ENCODE measurements around the gene NUTF2. TPM values are rescaled to one million over a fixed set of nuclear protein-coding genes. Genes with fewer than 3 reads are reported as not detected.
"Not testable (repeated sequence)": the region's sequence is repeated elsewhere in the genome, so short reads cannot be mapped to it uniquely, and the experiment has no call there.

NUTF2 gene
- total RNA-seq, 1 experiment from 2014 or later: 142 TPM

DNA sequence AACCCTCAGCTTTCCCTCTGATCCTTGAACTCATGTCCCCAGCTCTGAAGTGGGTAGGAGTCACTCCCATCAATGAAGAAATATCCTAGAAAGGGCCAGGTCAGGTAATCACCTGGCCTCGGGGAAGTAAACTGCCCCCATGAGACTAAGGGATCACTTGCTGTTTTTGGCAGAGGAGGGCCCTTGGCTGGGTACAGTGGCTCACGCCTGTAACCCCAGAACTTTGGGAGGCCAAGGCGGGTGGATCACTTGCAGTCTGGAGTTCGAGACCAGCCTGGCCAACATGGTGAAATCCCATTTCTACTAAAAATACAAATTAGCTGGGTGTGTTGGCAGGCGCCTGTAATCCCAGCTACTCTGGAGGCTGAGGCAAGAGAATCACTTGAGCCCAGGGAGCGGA lies 17.3 kb downstream of the NUTF2 start:
- DNase-seq (ENCODE audit: low read depth): not testable (repeated sequence)

DNA sequence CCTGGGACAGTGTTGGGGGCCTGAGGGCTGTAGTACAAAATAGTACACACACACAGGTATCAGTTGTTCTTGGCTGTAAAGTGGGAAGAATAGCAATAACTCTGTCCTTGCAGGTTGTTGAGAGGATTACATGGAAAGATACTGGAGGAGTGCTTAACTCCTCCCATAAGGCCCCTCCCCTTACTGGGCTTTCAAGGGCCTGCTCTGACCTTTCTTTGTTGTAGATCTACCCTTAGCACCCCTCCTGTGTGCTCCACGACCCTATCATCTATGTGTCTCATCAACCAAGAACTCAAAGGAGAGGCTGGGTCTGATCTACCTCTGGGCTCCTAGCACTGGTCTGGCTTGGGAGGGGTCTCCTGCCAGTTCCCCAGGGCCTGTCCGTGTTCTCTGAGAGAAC lies 17.9 kb downstream of the NUTF2 start:
- DNase-seq (ENCODE audit: low read depth): no peak

DNA sequence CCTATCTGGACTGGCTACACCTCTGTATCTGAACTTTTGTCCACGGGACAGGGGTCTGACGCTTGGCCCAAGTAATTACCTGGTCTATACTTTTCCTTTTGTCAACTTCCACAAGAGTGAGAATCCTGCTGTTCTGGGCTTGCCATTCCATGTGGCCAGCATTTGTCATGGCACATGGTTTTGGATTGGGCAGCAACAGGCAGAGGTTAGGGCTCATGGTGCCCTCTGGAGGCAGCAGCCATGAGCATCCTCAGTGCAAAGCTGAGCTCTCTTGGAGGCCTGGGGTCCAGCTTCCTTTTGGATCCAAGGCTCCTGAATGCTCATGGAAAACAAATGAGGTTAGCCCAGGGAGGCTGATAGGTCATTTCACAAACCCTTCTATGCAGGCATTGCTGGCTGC lies 18.6 kb downstream of the NUTF2 start:
- DNase-seq (ENCODE audit: low read depth): peak; percentile 63

DNA sequence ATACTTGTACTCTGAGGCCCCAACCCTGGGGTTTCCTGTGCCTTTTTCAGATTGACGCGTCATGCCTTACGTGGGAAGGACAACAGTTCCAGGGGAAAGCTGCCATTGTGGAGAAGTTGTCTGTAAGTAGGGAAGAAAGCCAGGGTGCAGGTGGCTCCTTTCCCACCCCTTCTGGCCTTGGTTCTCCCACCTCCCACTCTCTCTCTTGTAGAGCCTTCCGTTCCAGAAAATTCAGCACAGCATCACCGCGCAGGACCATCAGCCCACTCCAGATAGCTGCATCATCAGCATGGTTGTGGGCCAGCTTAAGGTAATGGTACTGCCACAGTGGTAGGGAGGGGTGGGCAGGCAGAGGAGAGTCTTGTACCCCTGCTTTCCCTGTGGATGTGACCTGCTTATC lies 21.6 kb downstream of the NUTF2 start:
- DNase-seq (ENCODE audit: low read depth): no peak

DNA sequence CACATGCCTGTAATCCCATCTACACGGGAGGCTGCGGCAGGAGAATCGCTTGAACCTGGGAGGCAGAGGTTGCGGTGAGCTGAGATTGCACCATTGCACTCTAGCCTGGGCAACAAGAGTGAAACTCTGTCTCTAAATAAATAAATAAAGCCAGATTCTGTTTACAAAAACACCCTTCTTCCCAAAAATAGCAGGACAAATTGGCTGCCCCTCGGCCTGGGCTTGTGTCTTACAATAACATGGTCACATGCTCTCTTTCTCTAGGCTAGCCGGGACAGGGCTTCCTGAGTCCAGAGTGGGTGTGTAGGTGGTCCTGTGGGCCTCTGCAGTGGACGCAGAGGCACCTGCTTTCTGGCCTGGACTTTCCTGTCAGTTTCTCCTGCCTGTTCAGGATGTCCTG lies 22.9 kb downstream of the NUTF2 start:
- no peak for DNase-seq (ENCODE audit: low read depth)

DNA sequence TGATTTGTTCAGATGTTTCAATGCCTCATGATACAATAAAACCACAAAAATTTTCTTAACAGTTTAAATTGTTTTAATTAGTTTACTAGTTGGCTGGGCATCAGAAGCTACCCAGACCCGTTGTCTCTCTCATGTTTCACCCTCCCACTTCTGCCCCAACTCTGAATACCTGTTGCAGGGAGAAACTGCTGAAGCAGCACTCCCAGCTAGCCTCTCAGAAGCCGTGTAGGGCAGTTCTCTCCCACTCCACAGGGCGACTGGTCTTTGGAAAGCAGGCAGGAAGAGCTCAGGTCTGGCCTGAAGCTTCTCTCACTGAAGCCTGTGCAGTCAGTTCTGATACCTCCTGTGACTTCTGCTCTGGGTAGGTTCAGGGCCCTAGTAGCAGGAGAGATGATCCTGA lies 24.5 kb downstream of the NUTF2 start:
- no peak for DNase-seq (ENCODE audit: low read depth)

DNA sequence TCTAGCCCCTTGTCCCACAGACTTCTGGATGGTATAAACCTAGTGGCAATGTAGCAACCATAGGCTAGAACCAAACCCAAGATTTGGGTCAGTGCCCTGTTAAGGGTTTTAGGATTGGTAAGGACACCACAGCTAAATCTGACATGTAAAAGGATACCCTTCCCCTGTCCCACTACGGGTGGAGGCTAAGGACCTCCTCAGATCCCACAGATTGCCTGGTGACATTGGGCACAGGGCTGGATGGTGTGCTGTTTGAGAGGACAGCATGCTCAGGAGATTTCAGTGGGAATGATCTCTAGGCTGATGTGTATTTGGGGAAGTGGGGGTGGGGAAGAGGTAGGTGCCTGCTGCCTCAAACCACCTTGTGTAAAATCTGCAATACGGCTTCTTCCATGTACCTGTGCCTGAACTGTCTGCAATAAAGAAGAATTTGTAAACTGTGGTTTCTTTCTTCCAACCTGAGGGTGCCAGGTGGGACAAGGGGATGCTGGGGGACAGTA lies 25.4 kb downstream of the NUTF2 start:
- DNase-seq (ENCODE audit: low read depth): no peak

DNA sequence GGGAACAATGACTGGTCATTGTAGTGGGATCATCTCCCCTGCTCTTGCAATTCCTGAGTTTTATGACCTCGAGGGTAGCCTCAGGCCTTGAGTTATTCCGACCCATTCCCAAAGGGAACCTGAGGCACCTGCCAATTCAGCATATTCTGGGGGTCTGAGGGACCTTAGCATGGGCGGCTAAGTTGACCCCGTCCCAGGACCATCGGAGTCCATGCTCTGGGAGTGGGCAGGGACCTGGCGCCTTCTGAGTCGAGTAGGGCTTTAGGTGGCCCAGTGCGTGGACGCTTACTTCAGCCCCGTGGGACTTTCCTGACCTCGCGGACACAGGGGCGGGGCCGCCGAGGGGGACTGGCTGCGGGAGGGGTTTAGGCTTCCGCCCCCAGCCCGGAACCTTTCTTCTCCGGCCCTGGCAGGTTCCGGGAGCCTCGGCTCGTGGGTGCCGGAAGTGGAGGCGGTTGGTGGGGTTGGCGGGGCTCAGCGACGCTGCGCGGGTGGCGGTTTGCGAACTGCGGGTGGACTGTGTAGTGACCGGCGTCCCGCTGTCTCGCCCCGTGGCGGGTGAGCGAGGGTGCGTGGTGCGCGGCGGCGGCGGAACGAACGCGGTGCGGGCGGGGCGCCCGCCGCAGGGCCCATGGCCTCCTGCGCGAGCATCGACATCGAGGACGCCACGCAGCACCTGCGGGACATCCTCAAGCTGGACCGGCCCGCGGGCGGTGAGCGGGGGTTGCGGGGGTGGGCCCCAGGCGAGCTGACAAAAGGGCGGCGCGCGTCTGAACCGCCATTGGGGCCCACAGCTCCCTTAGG lies 26.1 kb downstream of the NUTF2 start, which contains the start of gene EDC4:
TSS of gene EDC4 (plus strand) at position 422 of the 804 bp plus-strand sequence. CDS start at position 632, 210 bp downstream.
- peak; percentile 70 for DNase-seq (ENCODE audit: low read depth)

DNA sequence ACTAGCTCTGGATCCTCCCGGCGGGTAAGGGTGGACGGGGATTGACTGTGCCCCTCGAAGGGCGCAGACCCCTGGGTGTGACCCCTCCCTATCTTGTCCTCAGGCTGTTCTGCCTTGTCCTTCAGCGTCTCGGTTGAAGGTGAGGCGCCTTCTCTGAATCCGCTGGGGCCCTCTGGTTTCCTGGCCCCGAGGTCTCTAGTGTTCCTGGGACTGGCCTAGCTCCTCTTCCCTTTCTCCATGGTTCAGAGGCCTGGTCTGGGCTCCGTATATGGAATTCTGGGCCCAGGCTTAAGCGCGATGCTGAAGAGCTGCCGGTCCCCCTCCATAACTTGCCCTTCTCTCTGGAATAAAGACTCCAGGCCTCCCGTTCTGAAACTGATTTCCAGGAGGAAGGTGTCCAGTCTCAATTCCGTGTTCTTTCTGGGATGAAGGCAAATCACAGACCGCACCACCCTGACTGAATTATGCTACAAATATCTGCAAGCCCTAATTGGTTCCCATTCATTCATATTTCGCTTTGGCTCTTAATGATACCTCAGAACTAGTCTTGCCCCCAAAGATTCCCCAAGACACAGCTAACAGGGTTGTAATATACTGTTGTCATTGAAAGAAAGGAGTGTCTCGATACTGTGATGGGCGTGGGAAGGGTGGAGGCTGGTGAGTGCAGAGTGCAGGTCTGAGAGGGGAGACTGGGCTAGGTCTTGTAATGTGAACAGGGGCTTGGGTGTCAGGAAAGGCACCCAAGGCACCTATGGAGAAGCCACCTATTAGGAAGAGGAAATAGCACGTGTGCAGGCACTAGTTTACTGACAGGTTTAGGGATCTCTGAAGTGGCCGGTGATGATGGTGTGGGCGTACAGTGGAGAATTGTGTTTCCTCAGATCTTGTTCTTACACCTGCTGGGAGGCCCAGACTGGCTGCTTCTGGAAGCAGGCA lies 27.0 kb downstream of the NUTF2 start:
- DNase-seq (ENCODE audit: low read depth): no peak

DNA sequence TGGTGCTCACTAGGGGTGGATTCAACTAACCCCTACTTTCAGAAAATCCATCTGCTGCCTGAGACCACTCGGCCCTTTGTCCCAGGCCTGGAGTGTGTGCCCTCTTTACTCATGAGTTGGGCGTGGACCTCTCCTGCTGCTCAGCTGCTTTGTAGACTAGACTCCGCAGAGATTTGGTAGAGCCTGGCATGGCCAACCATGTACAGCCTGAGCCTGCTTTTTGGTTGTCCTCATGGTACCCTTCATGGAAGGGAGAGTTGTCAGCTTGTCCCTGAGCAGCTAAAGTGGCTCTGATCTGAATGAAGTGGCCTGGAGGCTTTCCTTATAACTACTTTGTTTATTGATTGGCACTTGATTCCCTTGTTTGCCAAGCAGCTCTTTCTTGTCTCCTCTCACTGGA lies 27.6 kb downstream of the NUTF2 start:
- no peak for DNase-seq (ENCODE audit: low read depth)

DNA sequence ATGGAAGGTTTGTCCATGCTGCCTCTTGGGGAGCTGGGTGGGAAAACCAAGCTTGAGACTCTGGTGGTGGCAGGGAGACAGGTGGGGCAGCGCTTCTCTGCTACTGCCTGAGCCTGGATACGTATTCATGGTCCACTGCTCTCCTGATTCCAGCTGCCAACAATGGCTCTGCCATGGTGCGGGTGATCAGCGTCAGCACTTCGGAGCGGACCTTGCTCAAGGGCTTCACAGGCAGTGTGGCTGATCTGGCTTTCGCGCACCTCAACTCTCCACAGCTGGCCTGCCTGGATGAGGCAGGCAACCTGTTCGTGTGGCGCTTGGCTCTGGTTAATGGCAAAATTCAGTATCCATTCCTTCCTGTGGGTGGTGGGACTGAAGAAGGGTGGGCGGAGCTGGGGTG lies 30.3 kb downstream of the NUTF2 start:
- DNase-seq (ENCODE audit: low read depth): no peak

DNA sequence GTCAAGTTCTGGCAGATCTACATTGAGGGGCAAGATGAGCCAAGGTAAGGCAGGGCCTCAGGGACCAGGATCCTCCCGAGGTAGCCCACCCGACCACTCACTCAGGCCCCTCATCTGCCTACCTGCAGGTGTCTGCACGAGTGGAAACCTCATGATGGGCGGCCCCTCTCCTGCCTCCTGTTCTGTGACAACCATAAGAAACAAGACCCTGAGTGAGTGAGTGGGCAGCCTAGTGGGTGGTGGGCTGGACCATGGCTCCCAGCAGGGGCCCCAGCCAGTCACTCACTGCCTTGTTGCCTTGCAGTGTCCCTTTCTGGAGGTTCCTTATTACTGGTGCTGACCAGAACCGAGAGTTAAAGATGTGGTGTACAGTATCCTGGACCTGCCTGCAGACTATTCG lies 31.5 kb downstream of the NUTF2 start:
- no peak for DNase-seq (ENCODE audit: low read depth)

DNA sequence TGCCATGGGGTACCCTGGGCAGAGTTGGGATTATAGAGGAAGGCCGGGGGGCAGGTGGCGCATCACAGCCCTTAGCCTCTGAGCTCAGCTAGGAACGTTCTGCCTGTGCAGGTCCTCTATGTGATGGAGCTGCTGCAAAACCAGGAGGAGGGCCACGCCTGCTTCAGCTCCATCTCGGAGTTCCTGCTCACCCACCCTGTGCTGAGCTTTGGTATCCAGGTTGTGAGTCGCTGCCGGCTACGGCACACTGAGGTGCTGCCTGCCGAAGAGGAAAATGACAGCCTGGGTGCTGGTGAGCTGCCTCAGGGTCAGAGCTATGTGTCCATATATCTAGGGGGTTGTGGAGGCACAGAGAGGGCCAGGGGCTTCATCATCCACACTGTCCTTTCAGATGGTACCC lies 32.1 kb downstream of the NUTF2 start:
- DNase-seq (ENCODE audit: low read depth): no peak

DNA sequence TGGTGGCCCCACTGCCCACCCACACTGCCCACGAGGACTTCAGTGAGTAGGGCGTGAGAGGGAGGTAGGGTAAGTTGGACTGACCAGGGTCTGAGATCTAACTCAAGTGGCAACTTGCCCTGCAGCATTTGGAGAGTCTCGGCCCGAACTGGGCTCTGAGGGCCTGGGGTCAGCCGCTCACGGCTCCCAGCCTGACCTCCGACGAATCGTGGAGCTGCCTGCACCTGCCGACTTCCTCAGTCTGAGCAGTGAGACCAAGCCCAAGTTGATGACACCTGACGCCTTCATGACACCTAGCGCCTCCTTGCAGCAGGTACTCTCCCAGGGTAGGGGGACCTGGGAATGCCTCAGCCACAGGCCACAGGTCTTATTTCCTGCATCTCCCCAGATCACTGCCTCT lies 32.7 kb downstream of the NUTF2 start:
- no peak for DNase-seq (ENCODE audit: low read depth)

DNA sequence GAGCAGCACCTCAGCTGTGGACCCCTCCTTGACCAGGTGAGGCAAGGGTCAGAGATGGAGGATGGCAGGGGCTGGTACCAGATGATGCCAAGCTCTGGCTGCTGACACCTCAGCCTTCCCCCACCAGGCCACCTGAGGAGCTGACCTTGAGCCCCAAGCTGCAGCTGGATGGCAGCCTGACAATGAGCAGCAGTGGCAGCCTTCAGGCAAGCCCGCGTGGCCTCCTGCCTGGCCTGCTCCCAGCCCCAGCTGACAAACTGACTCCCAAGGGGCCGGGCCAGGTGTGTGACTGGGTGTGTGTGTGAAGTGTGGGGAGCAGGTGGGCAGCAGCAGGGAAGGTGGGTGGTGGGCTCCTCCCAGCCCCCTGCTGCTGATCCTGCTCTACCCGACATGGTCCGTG lies 33.2 kb downstream of the NUTF2 start:
- no peak for DNase-seq (ENCODE audit: low read depth)

DNA sequence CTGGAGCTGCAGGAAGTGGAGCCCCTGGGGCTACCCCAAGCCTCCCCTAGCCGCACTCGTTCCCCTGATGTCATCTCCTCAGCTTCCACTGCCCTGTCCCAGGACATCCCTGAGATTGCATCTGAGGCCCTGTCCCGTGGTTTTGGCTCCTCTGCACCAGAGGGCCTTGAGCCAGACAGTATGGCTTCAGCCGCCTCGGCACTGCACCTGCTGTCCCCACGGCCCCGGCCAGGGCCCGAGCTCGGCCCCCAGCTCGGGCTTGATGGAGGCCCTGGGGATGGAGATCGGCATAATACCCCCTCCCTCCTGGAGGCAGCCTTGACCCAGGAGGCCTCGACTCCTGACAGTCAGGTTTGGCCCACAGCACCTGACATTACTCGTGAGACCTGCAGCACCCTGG lies 33.9 kb downstream of the NUTF2 start:
- DNase-seq (ENCODE audit: low read depth): no peak

DNA sequence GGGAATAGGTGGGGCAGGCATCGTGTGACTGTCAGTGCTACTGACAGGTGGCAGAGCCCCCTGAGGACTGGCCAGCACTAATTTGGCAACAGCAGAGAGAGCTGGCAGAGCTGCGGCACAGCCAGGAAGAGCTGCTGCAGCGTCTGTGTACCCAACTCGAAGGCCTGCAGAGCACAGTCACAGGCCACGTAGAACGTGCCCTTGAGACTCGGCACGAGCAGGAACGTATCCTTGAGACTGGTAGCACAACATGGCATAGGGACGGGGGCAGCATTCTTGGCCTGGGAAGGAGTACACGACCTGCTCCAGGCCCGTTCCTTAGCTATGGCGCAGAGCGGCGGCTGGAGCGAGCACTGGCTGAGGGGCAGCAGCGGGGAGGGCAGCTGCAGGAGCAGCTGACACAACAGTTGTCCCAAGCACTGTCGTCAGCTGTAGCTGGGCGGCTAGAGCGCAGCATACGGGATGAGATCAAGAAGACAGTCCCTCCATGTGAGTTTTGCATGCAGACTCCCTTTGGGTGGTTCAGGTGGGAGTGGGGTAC lies 35.0 kb downstream of the NUTF2 start:
- DNase-seq (ENCODE audit: low read depth): peak; percentile 53

DNA sequence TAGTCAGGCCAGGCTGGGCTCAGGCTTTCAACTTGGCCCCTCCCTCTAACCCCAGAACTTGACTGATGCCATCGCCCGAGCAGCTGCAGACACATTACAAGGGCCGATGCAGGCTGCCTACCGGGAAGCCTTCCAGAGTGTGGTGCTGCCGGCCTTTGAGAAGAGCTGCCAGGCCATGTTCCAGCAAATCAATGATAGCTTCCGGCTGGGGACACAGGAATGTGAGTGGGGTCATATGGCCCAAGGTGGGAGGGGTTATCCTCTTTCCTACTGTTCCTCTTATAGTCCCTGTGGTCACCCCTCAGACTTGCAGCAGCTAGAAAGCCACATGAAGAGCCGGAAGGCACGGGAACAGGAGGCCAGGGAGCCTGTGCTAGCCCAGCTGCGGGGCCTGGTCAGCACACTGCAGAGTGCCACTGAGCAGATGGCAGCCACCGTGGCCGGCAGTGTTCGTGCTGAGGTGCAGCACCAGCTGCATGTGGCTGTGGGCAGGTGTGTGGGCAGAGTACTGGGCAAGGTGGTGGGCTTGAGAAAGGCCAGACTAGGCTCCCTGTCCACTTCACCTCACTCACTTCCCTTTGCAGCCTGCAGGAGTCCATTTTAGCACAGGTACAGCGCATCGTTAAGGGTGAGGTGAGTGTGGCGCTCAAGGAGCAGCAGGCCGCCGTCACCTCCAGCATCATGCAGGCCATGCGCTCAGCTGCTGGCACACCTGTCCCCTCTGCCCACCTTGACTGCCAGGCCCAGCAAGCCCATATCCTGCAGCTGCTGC lies 35.8 kb downstream of the NUTF2 start:
- peak; percentile 87 for DNase-seq (ENCODE audit: low read depth)

DNA sequence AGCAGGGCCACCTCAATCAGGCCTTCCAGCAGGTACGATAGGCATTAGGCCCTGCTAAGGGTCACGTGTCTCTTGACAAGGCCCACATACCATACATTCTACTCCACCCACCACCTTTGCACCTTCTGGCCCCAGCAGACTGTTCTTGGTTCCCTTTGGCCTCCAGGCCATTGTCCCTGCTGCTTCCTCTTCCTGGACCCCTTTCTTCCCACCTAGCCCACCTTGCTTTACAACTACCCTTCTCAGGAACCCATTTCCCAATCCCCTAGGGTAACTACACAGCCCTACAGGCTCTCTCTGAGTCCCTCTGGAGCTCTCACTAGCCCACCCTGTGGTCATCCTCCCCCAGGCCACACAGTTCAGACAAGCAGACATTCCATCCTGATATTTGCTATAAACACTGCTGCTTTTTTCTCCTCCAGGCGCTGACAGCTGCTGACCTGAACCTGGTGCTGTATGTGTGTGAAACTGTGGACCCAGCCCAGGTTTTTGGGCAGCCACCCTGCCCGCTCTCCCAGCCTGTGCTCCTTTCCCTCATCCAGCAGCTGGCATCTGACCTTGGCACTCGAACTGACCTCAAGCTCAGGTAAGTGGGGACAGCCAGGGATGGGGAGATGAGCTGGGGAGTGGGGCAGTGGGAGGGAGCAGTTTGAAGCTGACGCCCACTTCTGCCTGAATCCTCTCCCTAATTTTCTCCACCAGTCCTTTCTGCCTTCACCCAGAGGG lies 36.6 kb downstream of the NUTF2 start:
- DNase-seq (ENCODE audit: low read depth): no peak

DNA sequence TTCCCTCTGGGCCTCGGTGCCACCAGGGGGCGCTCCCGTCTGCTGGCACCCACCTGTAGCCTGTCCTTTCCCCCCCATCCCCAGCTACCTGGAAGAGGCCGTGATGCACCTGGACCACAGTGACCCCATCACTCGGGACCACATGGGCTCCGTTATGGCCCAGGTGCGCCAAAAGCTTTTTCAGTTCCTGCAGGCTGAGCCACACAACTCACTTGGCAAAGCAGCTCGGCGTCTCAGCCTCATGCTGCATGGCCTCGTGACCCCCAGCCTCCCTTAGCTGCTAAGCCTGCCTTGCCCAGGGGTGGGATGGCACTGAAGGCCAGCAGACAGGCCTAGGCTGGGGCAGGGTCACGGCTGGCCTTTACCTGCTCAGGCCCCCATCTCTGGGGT lies 37.1 kb downstream of the NUTF2 start:
- DNase-seq (ENCODE audit: low read depth): peak; percentile 30

DNA sequence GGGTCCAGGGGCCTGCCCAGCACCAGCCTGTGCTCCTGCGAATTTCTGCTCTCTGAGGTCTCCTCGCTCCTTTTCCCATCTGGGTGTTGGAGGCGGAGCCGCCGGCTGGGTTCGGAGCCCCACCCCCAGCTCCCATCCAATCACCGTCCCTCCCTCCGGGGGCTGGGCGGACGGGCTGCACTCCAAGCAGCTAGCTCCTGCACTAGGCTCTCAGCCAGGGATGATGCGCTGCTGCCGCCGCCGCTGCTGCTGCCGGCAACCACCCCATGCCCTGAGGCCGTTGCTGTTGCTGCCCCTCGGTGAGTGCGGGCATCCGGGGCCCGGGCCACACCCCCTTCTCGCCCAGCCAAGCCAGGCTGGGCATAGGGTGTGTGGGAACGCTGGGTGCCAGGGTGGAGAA lies 38.0 kb downstream of the NUTF2 start, which contains the start of gene NRN1L:
TSS of gene NRN1L (plus strand) at position 202 of the 400 bp plus-strand sequence. CDS start at position 221, 19 bp downstream.
- DNase-seq (ENCODE audit: low read depth): no peak
